ENCODE measurements around the gene SMC4. TPM values are rescaled to one million over a fixed set of nuclear protein-coding genes. Genes with fewer than 3 reads are reported as not detected.
A peak's percentile ranks its signal among the peaks of the same experiment; 100 is the strongest.

The SMC4 gene
- total RNA-seq, 2 donors from 2014 or later = 30.9 to 35.5 TPM

GRCh38 chr3:160464971-160465370 lies 65.5 kb downstream of the SMC4 start:
- ATAC-seq = no peak
- no peak for DNase-seq
- intact Hi-C loops (cut with DNase I, micrococcal nuclease) = no loop called here

GRCh38 chr3:160470181-160470580 lies 70.7 kb downstream of the SMC4 start:
- DNase-seq (no peak), ATAC-seq (no peak)
- intact Hi-C loops (cut with DNase I, micrococcal nuclease) = no loop called here

GRCh38 chr3:160471892-160472291 lies 72.4 kb downstream of the SMC4 start:
- ATAC-seq (no peak), DNase-seq (no peak)
- intact Hi-C loops (cut with DNase I, micrococcal nuclease) = no loop called here

GRCh38 chr3:160472344-160472743 lies 72.9 kb downstream of the SMC4 start:
- ATAC-seq = no peak
- intact Hi-C loops (cut with DNase I, micrococcal nuclease) = no loop called here
- DNase-seq = no peak

GRCh38 chr3:160473221-160473620 lies 73.8 kb downstream of the SMC4 start:
- intact Hi-C loops (cut with DNase I, micrococcal nuclease) = no loop called here
- ATAC-seq (no peak), DNase-seq (no peak)

GRCh38 chr3:160473978-160474377 lies 74.5 kb downstream of the SMC4 start:
- DNase-seq (no peak), ATAC-seq (no peak)
- intact Hi-C loops (cut with DNase I, micrococcal nuclease) = no loop called here

GRCh38 chr3:160474416-160474838 lies 75.0 kb downstream of the SMC4 start:
- intact Hi-C loops (cut with DNase I, micrococcal nuclease) = no loop called here
- ATAC-seq = peak; percentile 34

GRCh38 chr3:160475153-160475552 lies 75.7 kb downstream of the SMC4 start:
- ATAC-seq (no peak), DNase-seq (no peak)
- intact Hi-C loops (cut with DNase I, micrococcal nuclease) = no loop called here

More at GRCh38 chr3:160474416-160474838, 75.0 kb downstream of the SMC4 start:
- DNase-seq = no peak

- ATAC-seq (no peak), DNase-seq (no peak)
- intact Hi-C loops (cut with DNase I, micrococcal nuclease) = no loop called here
Measured at GRCh38 chr3:160475884-160476283, 76.4 kb downstream of the SMC4 start.

- DNase-seq = no peak
- intact Hi-C loops (cut with DNase I, micrococcal nuclease) = no loop called here
- no peak for ATAC-seq
Measured at GRCh38 chr3:160477750-160478149, 78.3 kb downstream of the SMC4 start.

GRCh38 chr3:160478338-160478737 lies 78.9 kb downstream of the SMC4 start:
- intact Hi-C loops (cut with DNase I, micrococcal nuclease) = no loop called here
- DNase-seq = no peak
- ATAC-seq = no peak

GRCh38 chr3:160479376-160479775 lies 79.9 kb downstream of the SMC4 start:
- intact Hi-C loops (cut with DNase I, micrococcal nuclease) = no loop called here
- DNase-seq (no peak), ATAC-seq (no peak)

- DNase-seq (no peak), ATAC-seq (no peak)
- intact Hi-C loops (cut with DNase I, micrococcal nuclease) = no loop called here
Measured at GRCh38 chr3:160480931-160481330, 81.5 kb downstream of the SMC4 start.

- ATAC-seq (no peak), DNase-seq (no peak)
- intact Hi-C loops (cut with DNase I, micrococcal nuclease) = no loop called here
Measured at GRCh38 chr3:160481856-160482255, 82.4 kb downstream of the SMC4 start.

- no peak for DNase-seq
- intact Hi-C loops (cut with DNase I, micrococcal nuclease) = no loop called here
- ATAC-seq = no peak
Measured at GRCh38 chr3:160482796-160483195, 83.3 kb downstream of the SMC4 start.

Small RNA genes lying within 50 kb of the gene (microRNA-seq; reads per million reads assigned to microRNA genes)
- 2,074 to 3,037 reads per million in 2 donors for gene MIR15B
- 333 to 1,012 reads per million in 2 donors for gene MIR16-2

Other genes starting within 250 kb of the SMC4 start
- gene C3orf80, start 174.2 kb upstream of the SMC4 start, total RNA-seq = 1 to 10 TPM in 1 of 2 donors, under 1 TPM in 1; 0.31 to 1.9 TPM
- 10 to 100 TPM; 11.1 to 15.0 TPM for gene IFT80, start 425 bp upstream of the SMC4 start, total RNA-seq
- gene TRIM59, start 50.1 kb downstream of the SMC4 start, total RNA-seq = 1 to 10 TPM; 5.4 to 5.7 TPM
- 10 to 100 TPM; 49.3 to 60.1 TPM for gene KPNA4, start 165.9 kb downstream of the SMC4 start, total RNA-seq

Data from left colon (tissue), 2 donors.